ENCODE measurements around the gene PTPRG. TPM values are rescaled to one million over a fixed set of nuclear protein-coding genes. Genes with fewer than 3 reads are reported as not detected.

PTPRG gene
- total RNA-seq, 1 experiment from 2014 or later: 32.1 TPM

DNA sequence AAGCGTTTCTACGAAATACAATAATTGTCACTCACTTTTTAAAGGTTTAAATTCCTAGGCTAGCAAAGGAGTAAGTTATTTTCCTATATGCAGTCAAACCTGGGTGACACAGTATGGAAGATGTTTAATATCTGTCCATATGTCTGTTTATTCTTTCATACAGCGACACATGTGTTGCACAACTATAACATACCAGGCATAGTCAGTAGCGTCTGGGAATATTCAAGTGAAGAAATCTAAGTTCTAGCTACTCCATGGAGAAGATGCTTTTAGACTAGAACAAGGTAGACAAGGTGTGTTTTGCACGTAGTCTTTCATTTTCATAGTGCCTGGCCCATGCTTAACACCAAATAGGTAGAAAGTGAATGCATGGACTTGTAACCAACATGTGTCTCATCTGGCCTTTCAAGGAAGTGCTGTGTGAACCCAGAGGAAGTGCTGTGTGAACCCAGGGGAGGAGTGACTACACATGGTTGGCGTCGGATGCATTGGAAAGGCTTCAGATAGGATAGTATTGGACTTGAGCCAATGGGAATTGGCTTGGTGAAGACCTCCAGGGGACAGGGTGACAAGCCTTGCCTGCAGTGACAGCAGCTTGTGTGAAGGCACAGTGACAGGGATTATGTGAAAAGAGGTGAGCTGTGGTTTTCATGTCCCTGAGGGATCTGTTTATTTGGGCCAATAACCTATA, 267.0 kb downstream of the PTPRG start:
- TF ChIP-seq EZH2phosphoT487 (IDR thresholded peaks at IDR 0.05; ENCODE audit: borderline replicate concordance) (no peak), SRF (IDR thresholded peaks at IDR 0.05; ENCODE audit: low read depth) (no peak), RAD21 (IDR thresholded peaks at IDR 0.05; ENCODE audit: low read depth) (no peak), ATF3 (IDR thresholded peaks at IDR 0.05) (no peak), ZBTB33 (IDR thresholded peaks at IDR 0.05; ENCODE audit: extremely low read depth, insufficient replicate concordance, low read length) (no peak), CEBPB (IDR thresholded peaks at IDR 0.05; ENCODE audit: low read depth) (no peak), POLR2A (IDR thresholded peaks at IDR 0.05; ENCODE audit: borderline replicate concordance, extremely low read depth, insufficient read depth, insufficient read length) (no peak), YY1 (IDR thresholded peaks at IDR 0.05; ENCODE audit: extremely low read depth, insufficient replicate concordance, low read depth, low read length) (no peak), CBX3 (IDR thresholded peaks at IDR 0.05; ENCODE audit: low read depth) (no peak), POLR2AphosphoS5 (IDR thresholded peaks at IDR 0.05; ENCODE audit: low read depth, low read length) (no peak), EGR1 (IDR thresholded peaks at IDR 0.05; ENCODE audit: low read depth) (no peak), SP1 (IDR thresholded peaks at IDR 0.05; ENCODE audit: low read depth) (no peak), ZFX (IDR thresholded peaks at IDR 0.05) (no peak), SIN3A (IDR thresholded peaks at IDR 0.05; ENCODE audit: low read depth) (no peak), TCF7L2 (IDR thresholded peaks at IDR 0.05; ENCODE audit: borderline replicate concordance, extremely low read depth, insufficient read depth, insufficient read length) (no peak), FOSL1 (IDR thresholded peaks at IDR 0.05; ENCODE audit: low read depth) (no peak), JUND (IDR thresholded peaks at IDR 0.05) (no peak)
- TF ChIP-seq, protein P1, sequence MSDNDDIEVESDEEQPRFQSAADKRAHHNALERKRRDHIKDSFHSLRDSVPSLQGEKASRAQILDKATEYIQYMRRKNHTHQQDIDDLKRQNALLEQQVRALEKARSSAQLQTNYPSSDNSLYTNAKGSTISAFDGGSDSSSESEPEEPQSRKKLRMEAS (IDR thresholded peaks at IDR 0.05): no peak
- TF ChIP-seq, protein P2, sequence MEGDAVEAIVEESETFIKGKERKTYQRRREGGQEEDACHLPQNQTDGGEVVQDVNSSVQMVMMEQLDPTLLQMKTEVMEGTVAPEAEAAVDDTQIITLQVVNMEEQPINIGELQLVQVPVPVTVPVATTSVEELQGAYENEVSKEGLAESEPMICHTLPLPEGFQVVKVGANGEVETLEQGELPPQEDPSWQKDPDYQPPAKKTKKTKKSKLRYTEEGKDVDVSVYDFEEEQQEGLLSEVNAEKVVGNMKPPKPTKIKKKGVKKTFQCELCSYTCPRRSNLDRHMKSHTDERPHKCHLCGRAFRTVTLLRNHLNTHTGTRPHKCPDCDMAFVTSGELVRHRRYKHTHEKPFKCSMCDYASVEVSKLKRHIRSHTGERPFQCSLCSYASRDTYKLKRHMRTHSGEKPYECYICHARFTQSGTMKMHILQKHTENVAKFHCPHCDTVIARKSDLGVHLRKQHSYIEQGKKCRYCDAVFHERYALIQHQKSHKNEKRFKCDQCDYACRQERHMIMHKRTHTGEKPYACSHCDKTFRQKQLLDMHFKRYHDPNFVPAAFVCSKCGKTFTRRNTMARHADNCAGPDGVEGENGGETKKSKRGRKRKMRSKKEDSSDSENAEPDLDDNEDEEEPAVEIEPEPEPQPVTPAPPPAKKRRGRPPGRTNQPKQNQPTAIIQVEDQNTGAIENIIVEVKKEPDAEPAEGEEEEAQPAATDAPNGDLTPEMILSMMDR (IDR thresholded peaks at IDR 0.05 in 2 of 3, conservative IDR thresholded peaks at IDR 0.05 in 1 of 3; ENCODE audit: borderline replicate concordance in 1 of 3, insufficient read depth in 1 of 3, low read depth in 2 of 3, low read length in 2 of 3): no peak
- no peak for ATAC-seq
- Histone ChIP-seq H3K4me2 (ENCODE audit: low read length) (no peak overlapping the region), H3K27ac (ENCODE audit: low read depth, low read length) (no peak overlapping the region), H3K27me3 (ENCODE audit: insufficient read depth, low read length) (no peaks in the 10 kb centered on the region), H2AFZ (ENCODE audit: low read depth, low read length, poor library complexity, severe bottlenecking) (no peak overlapping the region), H3K79me2 (ENCODE audit: insufficient read depth, low read length) (peaks cover 2% of the 10 kb centered on the region; the same call in 1 of the 2 replicates), H3K4me1 (ENCODE audit: control insufficient read depth in 1 of 2, insufficient read depth in 2 of 2, low read length in 2 of 2) (no peaks in the 10 kb centered on the region), H3K36me3 (ENCODE audit: control insufficient read depth in 1 of 2, insufficient read depth in 2 of 2, low read length in 2 of 2) (no peaks in the 10 kb centered on the region), H4K20me1 (ENCODE audit: insufficient read depth) (no peaks in the 10 kb centered on the region), H3K9ac (ENCODE audit: low read length) (no peak overlapping the region), H3K9me3 (ENCODE audit: control insufficient read depth in 1 of 2, insufficient read depth in 1 of 2, low read depth in 1 of 2, low read length in 2 of 2) (no peaks in the 10 kb centered on the region), H3K4me3 (replicated peaks in 1 of 2; ENCODE audit: low read depth in 1 of 2, low read length in 2 of 2) (no peak overlapping the region), H3K9me2 (ENCODE audit: insufficient read depth) (no peaks in the 10 kb centered on the region)
- no TSS peak for BruUV-seq (replicated peaks)
- intact Hi-C loops (cut with micrococcal nuclease): no loop called here
- RAD21 ChIA-PET (ENCODE audit: low non-redundant PET in 1 of 2, low total read pairs in 2 of 2, uncharacterized antibody in 2 of 2, unreplicated experiment in 2 of 2): no interaction called here
- CTCF ChIA-PET: no interaction called here
- POLR2A ChIA-PET: no interaction called here
- DNase-seq (ENCODE audit: low read depth, low spot score): no peak
